ENCODE measurements around the gene XAB2.

GRCh38 chr19:7676854-7677253, 47.5 kb upstream of the XAB2 start, which contains the start of gene MCEMP1:
- no peak for TF ChIP-seq POLR2A (IDR thresholded peaks at IDR 0.05)
- TF ChIP-seq, protein P1, sequence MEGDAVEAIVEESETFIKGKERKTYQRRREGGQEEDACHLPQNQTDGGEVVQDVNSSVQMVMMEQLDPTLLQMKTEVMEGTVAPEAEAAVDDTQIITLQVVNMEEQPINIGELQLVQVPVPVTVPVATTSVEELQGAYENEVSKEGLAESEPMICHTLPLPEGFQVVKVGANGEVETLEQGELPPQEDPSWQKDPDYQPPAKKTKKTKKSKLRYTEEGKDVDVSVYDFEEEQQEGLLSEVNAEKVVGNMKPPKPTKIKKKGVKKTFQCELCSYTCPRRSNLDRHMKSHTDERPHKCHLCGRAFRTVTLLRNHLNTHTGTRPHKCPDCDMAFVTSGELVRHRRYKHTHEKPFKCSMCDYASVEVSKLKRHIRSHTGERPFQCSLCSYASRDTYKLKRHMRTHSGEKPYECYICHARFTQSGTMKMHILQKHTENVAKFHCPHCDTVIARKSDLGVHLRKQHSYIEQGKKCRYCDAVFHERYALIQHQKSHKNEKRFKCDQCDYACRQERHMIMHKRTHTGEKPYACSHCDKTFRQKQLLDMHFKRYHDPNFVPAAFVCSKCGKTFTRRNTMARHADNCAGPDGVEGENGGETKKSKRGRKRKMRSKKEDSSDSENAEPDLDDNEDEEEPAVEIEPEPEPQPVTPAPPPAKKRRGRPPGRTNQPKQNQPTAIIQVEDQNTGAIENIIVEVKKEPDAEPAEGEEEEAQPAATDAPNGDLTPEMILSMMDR (IDR thresholded peaks at IDR 0.05): no peak

Data from ovary (tissue), 3 donors.